ENCODE measurements around the gene EFCAB13. TPM values are rescaled to one million over a fixed set of nuclear protein-coding genes. Genes with fewer than 3 reads are reported as not detected.

Gene EFCAB13
- total RNA-seq, 1 experiment from 2014 or later: 1.6 TPM

DNA sequence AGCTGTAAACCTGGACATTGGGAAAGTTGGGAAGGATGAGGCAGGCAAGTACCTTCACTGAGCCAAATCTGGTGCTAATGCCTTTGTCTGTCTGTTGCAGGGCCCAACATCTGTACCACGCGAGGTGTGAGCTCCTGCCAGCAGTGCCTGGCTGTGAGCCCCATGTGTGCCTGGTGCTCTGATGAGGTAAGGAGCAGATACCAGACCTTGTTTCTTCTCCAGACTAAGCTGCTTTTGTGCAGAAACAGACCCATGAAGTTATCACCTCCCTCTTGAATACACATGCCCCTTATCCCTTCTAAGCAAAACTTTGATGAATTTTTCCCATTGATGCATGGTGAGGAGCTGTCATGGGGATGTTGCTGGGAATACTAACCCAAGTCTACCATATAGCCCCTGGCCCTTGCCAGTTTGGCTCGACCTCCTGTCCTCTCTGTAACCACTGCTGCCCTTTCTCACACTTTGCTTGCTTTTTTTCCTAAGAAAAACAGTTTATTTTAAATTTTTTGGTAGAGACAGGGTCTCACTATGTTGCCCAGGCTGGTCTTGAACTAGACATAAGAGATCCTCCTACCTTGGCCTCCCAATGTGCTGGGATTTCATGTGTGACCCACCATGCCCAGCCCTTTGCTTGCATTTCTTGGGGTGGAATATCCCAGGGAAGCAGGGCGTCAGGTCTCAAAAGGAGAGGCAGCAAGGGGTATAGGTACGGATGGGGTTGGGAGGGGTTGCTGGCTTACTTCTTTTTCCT lies 49.3 kb upstream of the EFCAB13 start:
- Histone ChIP-seq H3K4ac (ENCODE audit: low read depth, low read length) (no peak overlapping the region), H3K4me1 (ENCODE audit: insufficient read depth, low read length) (peaks cover 21% of the 10 kb centered on the region), H4K8ac (replicated peaks; ENCODE audit: insufficient read length, low read depth, low read length) (no peak overlapping the region), H3K23ac (ENCODE audit: insufficient read length, low read depth, low read length) (no peak overlapping the region), H4K20me1 (ENCODE audit: control insufficient read depth, insufficient read depth, insufficient read length) (no peaks in the 10 kb centered on the region), H3K4me2 (ENCODE audit: insufficient read depth, insufficient read length, low read length) (no peak overlapping the region), H3K18ac (ENCODE audit: insufficient read length, low read depth, low read length) (no peak overlapping the region), H3K27me3 (ENCODE audit: insufficient read depth, low read length) (0 out of 2 replicates have a peak, but pooled peaks cover 2% of the 10 kb centered on the region), H2BK15ac (ENCODE audit: low read depth, low read length) (no peak overlapping the region), H2AFZ (ENCODE audit: low read length) (no peak overlapping the region), H3K79me1 (ENCODE audit: insufficient read depth, low read depth, low read length, poor library complexity, severe bottlenecking) (no peaks in the 10 kb centered on the region), H2BK20ac (ENCODE audit: low read depth, low read length, poor library complexity, severe bottlenecking) (peak overlapping the region; percentile 26), H3K23me2 (ENCODE audit: insufficient read length, low read depth, low read length, poor library complexity, severe bottlenecking) (no peaks in the 10 kb centered on the region), H3K27ac (ENCODE audit: insufficient read length, low read depth, low read length) (no peak overlapping the region), H3K9ac (ENCODE audit: extremely low read depth, insufficient read length, low read length) (no peak overlapping the region), H2BK5ac (ENCODE audit: insufficient read length, low read length) (no peak overlapping the region), H4K91ac (ENCODE audit: insufficient read length, low read depth, low read length) (no peak overlapping the region), H4K5ac (ENCODE audit: insufficient read length, low read depth, low read length) (no peak overlapping the region), H2BK12ac (ENCODE audit: insufficient read length, low read depth, low read length) (no peak overlapping the region), H3T11ph (ENCODE audit: low read length) (no peak overlapping the region), H3K14ac (ENCODE audit: insufficient read depth, low read length) (no peak overlapping the region), H2BK120ac (ENCODE audit: low read depth, low read length, poor library complexity, severe bottlenecking) (no peak overlapping the region), H2AK5ac (ENCODE audit: insufficient read length, low read length) (no peak overlapping the region), H3K9me3 (ENCODE audit: control insufficient read depth, low read depth, low read length) (no peaks in the 10 kb centered on the region), H3K79me2 (ENCODE audit: insufficient read depth, low read length) (no peaks in the 10 kb centered on the region), H3K56ac (ENCODE audit: insufficient read length, low read depth, low read length) (no peak overlapping the region)
- H3K27me3 Mint-ChIP-seq (ENCODE audit: low read depth): peaks cover 6% of the 10 kb centered on the region
- H3K4me3 Mint-ChIP-seq: peak overlapping the region in 1 of 2 experiments; percentile 44; a peak in 2 of 5 replicates
- peaks cover 0 to 3% (median 0%) of the 10 kb centered on the region in 3 experiments; a peak in 3 of 7 replicates for H3K36me3 Mint-ChIP-seq (ENCODE audit: insufficient read depth in 1 of 3, low read depth in 3 of 3)
- TF ChIP-seq, protein P1, sequence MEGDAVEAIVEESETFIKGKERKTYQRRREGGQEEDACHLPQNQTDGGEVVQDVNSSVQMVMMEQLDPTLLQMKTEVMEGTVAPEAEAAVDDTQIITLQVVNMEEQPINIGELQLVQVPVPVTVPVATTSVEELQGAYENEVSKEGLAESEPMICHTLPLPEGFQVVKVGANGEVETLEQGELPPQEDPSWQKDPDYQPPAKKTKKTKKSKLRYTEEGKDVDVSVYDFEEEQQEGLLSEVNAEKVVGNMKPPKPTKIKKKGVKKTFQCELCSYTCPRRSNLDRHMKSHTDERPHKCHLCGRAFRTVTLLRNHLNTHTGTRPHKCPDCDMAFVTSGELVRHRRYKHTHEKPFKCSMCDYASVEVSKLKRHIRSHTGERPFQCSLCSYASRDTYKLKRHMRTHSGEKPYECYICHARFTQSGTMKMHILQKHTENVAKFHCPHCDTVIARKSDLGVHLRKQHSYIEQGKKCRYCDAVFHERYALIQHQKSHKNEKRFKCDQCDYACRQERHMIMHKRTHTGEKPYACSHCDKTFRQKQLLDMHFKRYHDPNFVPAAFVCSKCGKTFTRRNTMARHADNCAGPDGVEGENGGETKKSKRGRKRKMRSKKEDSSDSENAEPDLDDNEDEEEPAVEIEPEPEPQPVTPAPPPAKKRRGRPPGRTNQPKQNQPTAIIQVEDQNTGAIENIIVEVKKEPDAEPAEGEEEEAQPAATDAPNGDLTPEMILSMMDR (conservative IDR thresholded peaks at IDR 0.05): no peak
- peak overlapping the region in 1 of 3 experiments; percentile 87; a peak in 2 of 7 replicates for H3K27ac Mint-ChIP-seq
- WGBS (ENCODE audit: extremely low coverage, insufficient read length, low lambda C conversion rate): no CpG with 5 or more reads among the region's 5 CpGs
- no peak for DNase-seq
- peaks cover 2% of the 10 kb centered on the region in 2 experiments for H3K9me3 Mint-ChIP-seq
- H3K4me1 Mint-ChIP-seq: peaks cover 37 to 38% of the 10 kb centered on the region in 2 experiments

All from H9 (cell line).